ENCODE results near the gene IKZF3.

Gene IKZF3

DNA sequence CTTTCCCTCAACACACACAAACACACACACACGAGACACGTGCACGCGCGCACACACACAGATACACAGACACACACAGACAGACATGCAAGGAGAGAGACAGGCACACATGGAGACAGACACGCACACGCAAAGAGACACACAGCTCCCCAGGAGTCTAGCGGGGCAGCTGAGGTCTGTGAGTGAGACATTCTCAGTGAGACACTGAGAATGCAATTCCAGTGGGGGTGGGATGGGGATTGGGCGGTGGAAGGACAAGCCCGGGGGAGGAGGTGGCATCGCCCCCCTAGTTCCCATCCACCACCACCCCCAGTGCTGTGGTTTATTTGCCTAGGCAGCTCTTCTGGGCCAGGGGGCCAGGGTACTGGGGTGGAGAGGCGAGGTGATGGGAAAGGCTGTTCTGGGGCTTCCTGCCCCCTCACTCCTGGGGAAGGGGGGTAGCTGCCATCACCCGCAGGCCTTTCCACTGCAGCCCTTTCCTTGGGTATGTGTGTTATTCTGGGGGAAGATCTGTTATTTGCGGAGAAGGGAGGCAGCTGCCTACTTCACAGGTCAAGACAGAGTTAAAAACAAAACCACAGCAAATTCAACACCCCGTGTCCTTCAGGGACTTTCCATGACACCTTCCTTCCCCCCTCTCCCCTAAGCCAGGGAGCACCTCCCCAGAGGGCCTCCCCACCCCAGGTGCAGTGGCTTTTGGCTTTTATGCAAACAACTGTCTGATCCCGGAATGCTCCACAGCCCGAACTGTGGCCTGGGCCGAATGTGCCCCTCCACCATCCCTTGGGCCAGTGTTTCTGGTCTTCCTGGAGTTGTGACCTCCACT is 108.3 kb downstream of the IKZF3 start:
- no peak overlapping the region for H3K4me3 ChIP-seq (ENCODE audit: low read length)
- DNase-seq (ENCODE audit: low read depth) = no peak
- TF ChIP-seq, protein P1, sequence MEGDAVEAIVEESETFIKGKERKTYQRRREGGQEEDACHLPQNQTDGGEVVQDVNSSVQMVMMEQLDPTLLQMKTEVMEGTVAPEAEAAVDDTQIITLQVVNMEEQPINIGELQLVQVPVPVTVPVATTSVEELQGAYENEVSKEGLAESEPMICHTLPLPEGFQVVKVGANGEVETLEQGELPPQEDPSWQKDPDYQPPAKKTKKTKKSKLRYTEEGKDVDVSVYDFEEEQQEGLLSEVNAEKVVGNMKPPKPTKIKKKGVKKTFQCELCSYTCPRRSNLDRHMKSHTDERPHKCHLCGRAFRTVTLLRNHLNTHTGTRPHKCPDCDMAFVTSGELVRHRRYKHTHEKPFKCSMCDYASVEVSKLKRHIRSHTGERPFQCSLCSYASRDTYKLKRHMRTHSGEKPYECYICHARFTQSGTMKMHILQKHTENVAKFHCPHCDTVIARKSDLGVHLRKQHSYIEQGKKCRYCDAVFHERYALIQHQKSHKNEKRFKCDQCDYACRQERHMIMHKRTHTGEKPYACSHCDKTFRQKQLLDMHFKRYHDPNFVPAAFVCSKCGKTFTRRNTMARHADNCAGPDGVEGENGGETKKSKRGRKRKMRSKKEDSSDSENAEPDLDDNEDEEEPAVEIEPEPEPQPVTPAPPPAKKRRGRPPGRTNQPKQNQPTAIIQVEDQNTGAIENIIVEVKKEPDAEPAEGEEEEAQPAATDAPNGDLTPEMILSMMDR (IDR thresholded peaks at IDR 0.05; ENCODE audit: insufficient read depth, low read depth, low read length, missing control alignments) = no peak

DNA sequence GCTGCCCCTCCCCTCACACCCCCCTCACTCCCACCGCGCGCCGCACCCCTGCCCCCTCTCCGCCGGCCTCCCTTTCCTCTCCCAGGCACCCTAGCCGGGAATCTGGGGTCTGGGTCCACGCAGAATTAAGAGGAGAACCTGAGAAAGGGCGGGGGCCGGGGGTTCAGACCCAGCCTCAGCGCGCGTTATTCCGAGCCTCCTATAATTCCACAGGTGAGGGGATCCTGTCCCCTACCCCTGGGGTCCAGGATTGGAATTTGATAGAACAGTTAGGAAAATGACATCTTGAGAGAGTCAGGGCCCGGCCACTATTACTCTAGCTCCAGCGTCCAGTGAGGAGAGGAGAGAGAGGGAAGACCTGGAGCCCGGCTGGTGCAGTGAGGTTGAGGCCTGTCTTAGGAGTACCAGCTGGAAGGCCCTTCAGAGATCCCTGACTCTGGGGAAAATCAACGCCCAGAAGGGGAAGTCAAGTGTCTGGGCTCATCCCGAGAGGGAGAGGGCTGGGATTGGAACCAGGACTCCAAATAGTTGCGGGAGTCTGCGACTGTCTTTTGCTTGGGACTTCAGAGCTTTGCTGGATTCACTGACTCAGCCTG is 109.1 kb downstream of the IKZF3 start:
- TF ChIP-seq, protein P1 (IDR thresholded peaks at IDR 0.05; ENCODE audit: insufficient read depth, low read depth, low read length, missing control alignments) = no peak
- H3K4me3 ChIP-seq (ENCODE audit: low read length) = peak overlapping the region; percentile 60
- DNase-seq (ENCODE audit: low read depth) = no peak

DNA sequence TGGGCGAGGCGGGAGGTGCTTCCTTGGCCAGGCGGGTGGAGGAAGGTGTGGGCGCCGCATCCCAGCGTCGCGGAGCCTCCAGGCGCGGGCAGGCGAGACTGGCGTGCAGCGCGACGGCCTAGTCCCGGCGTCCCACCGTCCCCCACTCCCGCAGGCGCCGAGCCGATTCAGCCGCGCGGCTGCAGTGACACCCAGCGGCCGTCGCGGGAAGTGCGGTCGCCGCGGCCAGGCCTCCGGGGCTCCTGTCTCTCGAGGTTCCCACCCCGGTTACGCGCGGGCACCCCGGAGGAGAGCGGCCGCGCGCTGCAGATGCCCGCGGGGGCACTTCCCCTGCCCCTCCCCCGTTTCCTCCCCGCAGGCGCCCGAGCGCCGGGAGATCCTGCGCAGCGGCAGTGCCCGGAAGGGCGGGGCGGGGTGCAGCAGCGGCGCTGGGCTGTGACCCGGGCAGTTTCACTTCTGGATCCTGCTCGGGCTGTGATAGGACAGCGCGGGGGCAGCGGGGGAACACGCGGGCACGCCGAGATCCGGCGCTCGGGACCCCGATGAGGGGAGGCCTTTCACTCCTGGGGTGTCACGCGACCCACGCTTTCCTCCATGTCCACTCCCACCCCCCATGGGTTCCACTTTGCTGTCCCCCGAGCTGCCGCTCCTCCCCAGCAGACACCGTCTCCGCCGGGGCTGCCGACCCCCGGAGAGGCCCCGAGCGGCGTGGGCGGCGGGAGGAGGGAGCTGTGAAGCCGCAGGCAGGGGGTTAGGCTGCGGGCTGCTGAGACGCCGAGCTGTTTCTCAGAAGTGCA is 109.8 kb downstream of the IKZF3 start:
- TF ChIP-seq, protein P1 (IDR thresholded peaks at IDR 0.05; ENCODE audit: insufficient read depth, low read depth, low read length, missing control alignments) = peak; percentile 56
- peak overlapping the region; percentile 60 for H3K4me3 ChIP-seq (ENCODE audit: low read length)
- peak; percentile 65 for DNase-seq (ENCODE audit: low read depth)

DNA sequence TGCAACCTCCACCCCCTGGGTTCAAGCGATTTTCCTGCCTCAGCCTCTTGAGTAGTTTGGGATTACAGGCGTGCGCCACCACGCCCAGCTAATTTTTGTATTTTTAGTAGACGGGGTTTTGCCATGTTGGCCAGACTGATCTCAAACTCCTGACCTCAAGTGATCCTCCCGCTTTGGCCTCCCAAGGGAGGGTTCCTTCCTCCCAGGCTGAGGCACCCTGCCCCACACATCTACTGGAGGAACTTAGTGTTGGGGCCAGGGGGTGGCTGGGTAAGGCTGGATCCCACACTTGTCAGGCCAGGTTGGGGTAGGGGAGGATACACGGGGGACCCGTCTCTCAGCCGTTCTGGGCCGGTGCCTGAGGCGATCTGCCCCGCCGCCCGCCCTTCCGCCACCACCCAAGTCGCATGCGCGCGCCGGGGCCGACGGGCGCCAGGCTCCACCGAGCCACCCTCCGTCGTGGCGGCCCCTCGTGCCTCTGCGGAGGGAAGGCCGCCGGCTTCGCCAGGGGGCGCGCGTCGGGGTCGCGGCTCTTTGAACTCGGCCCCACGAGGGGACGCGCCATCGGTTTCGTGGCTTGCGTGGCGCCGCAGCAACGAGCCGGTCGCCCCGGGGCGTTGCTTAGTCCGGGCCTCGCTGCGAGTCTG is 110.5 kb downstream of the IKZF3 start:
- peak; percentile 13 for DNase-seq (ENCODE audit: low read depth)
- TF ChIP-seq, protein P1 (IDR thresholded peaks at IDR 0.05; ENCODE audit: insufficient read depth, low read depth, low read length, missing control alignments) = no peak
- H3K4me3 ChIP-seq (ENCODE audit: low read length) = peak overlapping the region; percentile 60

DNA sequence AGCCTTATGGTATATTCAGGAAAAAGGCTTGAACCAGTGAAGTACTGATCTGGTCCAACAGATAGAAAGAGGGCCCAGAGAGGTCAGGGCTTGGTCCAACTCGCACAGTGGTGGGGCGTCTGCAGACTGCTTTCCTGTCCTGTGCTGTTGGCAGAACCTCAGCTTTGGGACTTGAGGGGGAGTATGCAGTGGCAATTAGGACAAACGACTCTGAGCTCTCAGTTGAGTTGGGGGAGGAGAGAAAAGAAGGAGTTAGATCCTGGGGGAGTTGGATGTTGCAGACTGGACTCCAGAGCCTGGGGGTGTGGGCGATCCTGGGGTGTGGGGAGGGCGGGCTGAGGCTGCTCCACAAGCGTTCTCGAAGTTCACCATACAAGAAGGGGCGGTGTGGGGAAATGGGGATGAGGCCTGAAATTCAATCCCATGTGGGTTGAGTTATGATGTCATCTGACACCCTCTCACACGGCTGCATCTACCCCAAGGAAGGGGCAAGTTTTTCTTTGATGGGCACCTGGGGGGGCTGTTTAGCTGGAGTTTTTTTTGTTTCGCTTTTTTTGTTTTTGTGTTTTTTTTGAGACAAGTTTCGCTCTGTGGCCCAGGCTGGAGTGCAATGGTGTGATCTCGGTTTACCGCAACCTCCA is 111.8 kb downstream of the IKZF3 start:
- TF ChIP-seq, protein P1 (IDR thresholded peaks at IDR 0.05; ENCODE audit: insufficient read depth, low read depth, low read length, missing control alignments) = no peak
- H3K4me3 ChIP-seq (ENCODE audit: low read length) = no peak overlapping the region

DNA sequence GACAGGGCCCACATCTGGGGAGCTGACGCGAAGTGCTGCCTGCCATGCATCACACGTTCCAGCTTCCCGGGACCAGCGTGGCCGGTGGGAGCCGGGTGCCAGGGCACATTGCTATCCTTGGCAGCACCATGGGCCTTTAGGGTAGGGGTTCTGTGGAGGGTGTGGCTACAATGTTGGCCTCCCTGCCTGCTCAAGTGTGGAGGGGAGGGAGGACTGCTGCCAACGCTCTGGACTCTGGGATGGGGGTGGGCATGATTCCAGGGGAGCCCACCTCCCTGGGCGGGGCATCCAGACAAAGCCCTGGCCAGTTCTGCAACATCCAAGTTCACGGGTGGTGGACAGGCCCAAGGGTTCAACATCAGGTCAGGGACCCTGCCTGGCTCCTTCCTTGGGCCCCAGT is 112.5 kb downstream of the IKZF3 start:
- no peak overlapping the region for H3K4me3 ChIP-seq (ENCODE audit: low read length)
- no peak for DNase-seq (ENCODE audit: low read depth)
- TF ChIP-seq, protein P1 (IDR thresholded peaks at IDR 0.05; ENCODE audit: insufficient read depth, low read depth, low read length, missing control alignments) = no peak

More for the DNA sequence above, 111.8 kb downstream of the IKZF3 start:
- no peak for DNase-seq (ENCODE audit: low read depth)

Data from epithelial cell of esophagus (primary cell).